SH-SY5Y (cell line): Measurements from ENCODE around the gene ZNF701.

Source experiments
- GATA2 ChIP-seq: IDR thresholded peaks from 2 replicates; pipeline ENCODE4 v1.6.1; 2011; ENCODE audit warnings: mild to moderate bottlenecking, low read depth, low read length
- GATA3 ChIP-seq: IDR thresholded peaks from 2 replicates; pipeline ENCODE4 v1.6.1; 2011; ENCODE audit warnings: low read depth, mild to moderate bottlenecking, low read length, moderate library complexity

Gene ZNF701

GRCh38 chr19:52613299-52613906, 43.3 kb downstream of the ZNF701 start:
- no peak for TF ChIP-seq GATA3
- no peak for TF ChIP-seq GATA2

- TF ChIP-seq GATA3 (no peak), GATA2 (no peak)
Observed at GRCh38 chr19:52621376-52621775, 51.3 kb downstream of the ZNF701 start.

- TF ChIP-seq GATA3 = no peak
- no peak for TF ChIP-seq GATA2
Observed at GRCh38 chr19:52622261-52622660, 52.2 kb downstream of the ZNF701 start.

GRCh38 chr19:52626915-52627314, 56.8 kb downstream of the ZNF701 start:
- TF ChIP-seq GATA3 (no peak), GATA2 (no peak)

GRCh38 chr19:52635786-52636570, 65.9 kb downstream of the ZNF701 start:
- TF ChIP-seq GATA2 = no peak
- TF ChIP-seq GATA3 = no peak
